HCT116 (cell line): ENCODE measurements around the gene SLC6A18. TPM values are rescaled to one million over a fixed set of nuclear protein-coding genes. Genes with fewer than 3 reads are reported as not detected.

ENCODE experiments used
- ATAC-seq: fragments of 200-7000 bp; cut with Tn5 transposase; 2 replicates; pipeline ENCODE4 v1.9.1; 2020; ENCODE audit warnings: mild to moderate bottlenecking, moderate library complexity
- BruUV-seq: library from RNA; stranded (reverse); fragments of 400-500 nt; replicated peaks from 2 replicates; lab custom pipeline; 2021; lab: Mats Ljungman, UMichigan
- CTCF ChIA-PET: fragments of 300-600 bp; sonication (Branson Sonifier 250); formaldehyde crosslinking; loops from one replicate; lab custom pipeline; 2021; ENCODE audit warnings: antibody characterized with exemption; lab: Charles Lee
- POLR2A ChIA-PET: fragments of 300-600, 350-600 bp; sonication (Branson Sonifier 250); formaldehyde crosslinking; loops from one replicate; lab custom pipeline; 2021; ENCODE audit warnings: antibody characterized with exemption; lab: Charles Lee
- RAD21 ChIA-PET, 2 experiments: fragments of 300-600 bp; sonication (Branson Sonifier 250); formaldehyde crosslinking; loops; one replicate each; lab custom pipeline; 2023; ENCODE audit warnings: low total read pairs in 2 of 2; ENCODE audit not compliant: uncharacterized antibody in 2 of 2, unreplicated experiment in 2 of 2, low non-redundant PET in 1 of 2; lab: Charles Lee
- DNase-seq: peaks from one replicate; pipeline ENCODE4 v3.0.0-alpha.2; 2010; ENCODE audit warnings: low read depth, low spot score
- H2AFZ ChIP-seq: fragments of 200-600 bp; shearing (Covaris generic), sonication (generic); 2 replicates; pipeline ENCODE4 v1.6.1; 2017; ENCODE audit warnings: low read depth, mixed run types, mixed read lengths, antibody characterized with exemption, low read length; ENCODE audit not compliant: poor library complexity, severe bottlenecking
- H3K27ac ChIP-seq: 2 replicates; pipeline ENCODE4 v1.5.1; 2012; ENCODE audit warnings: low read depth, low read length
- H3K27me3 ChIP-seq: fragments of 200-600 bp; sonication (generic); 2 replicates; pipeline ENCODE4 v1.6.1; 2016; ENCODE audit warnings: mixed run types, low read length, mixed read lengths; ENCODE audit not compliant: insufficient read depth
- H3K36me3 ChIP-seq, 2 experiments: fragments of 200-500 bp in 1 of 2; fragments of 200-600 bp in 1 of 2; sonication (Bioruptor generic) in 1 of 2; sonication (generic) in 1 of 2; 2 replicates each; pipeline versions ENCODE4 v1.5.1 to v1.6.1; 2014 to 2016; ENCODE audit warnings: low read length in 2 of 2, inconsistent platforms in 1 of 2, mixed read lengths in 1 of 2, mixed run types in 1 of 2; ENCODE audit not compliant: insufficient read depth in 2 of 2, control insufficient read depth in 1 of 2
- H3K4me1 ChIP-seq, 2 experiments: fragments of 200-600 bp in 1 of 2; sonication (generic) in 1 of 2; 2 replicates each; pipeline versions ENCODE4 v1.5.1 to v1.6.1; 2012 to 2017; ENCODE audit warnings: low read length in 2 of 2, inconsistent platforms in 1 of 2, mild to moderate bottlenecking in 1 of 2, mixed read lengths in 1 of 2, mixed run types in 1 of 2, moderate library complexity in 1 of 2; ENCODE audit not compliant: insufficient read depth in 2 of 2, control insufficient read depth in 1 of 2
- H3K4me2 ChIP-seq: fragments of 200-600 bp; sonication (generic); 2 replicates; pipeline ENCODE4 v1.6.1; 2017; ENCODE audit warnings: mixed run types, low read length, mixed read lengths
- H3K4me3 ChIP-seq, 2 experiments: fragments of 200-600 bp in 1 of 2; sonication (generic) in 1 of 2; replicated peaks in 1 of 2; 2 replicates each; pipeline ENCODE4 v1.5.1; 2011 to 2016; ENCODE audit warnings: low read length in 2 of 2, control low read depth in 1 of 2, low read depth in 1 of 2, mild to moderate bottlenecking in 1 of 2, mixed read lengths in 1 of 2, mixed run types in 1 of 2
- H3K79me2 ChIP-seq: fragments of 200-600 bp; sonication (generic); 2 replicates; pipeline ENCODE4 v1.6.1; 2017; ENCODE audit warnings: mild to moderate bottlenecking, mixed run types, low read length, moderate library complexity, mixed read lengths; ENCODE audit not compliant: insufficient read depth
- H3K9ac ChIP-seq: fragments of 200-600 bp; sonication (generic); 2 replicates; pipeline ENCODE4 v1.6.1; 2016; ENCODE audit warnings: low read length, mixed read lengths
- H3K9me2 ChIP-seq: fragments of 200-600 bp; sonication (generic), shearing (Covaris generic); 2 replicates; pipeline ENCODE4 v1.6.1; 2017; ENCODE audit warnings: mixed run types, mild to moderate bottlenecking, moderate library complexity; ENCODE audit not compliant: insufficient read depth
- H3K9me3 ChIP-seq, 2 experiments: fragments of 200-500 bp in 1 of 2; fragments of 200-600 bp in 1 of 2; sonication (Bioruptor generic) in 1 of 2; sonication (generic) in 1 of 2; 2 replicates each; pipeline ENCODE4 v1.6.1; 2014 to 2017; ENCODE audit warnings: low read length in 2 of 2, mixed read lengths in 2 of 2, inconsistent platforms in 1 of 2, low read depth in 1 of 2, mild to moderate bottlenecking in 1 of 2, mixed run types in 1 of 2, moderate library complexity in 1 of 2; ENCODE audit not compliant: control insufficient read depth in 1 of 2, insufficient read depth in 1 of 2
- H4K20me1 ChIP-seq: fragments of 200-600 bp; sonication (generic), shearing (Covaris generic); 2 replicates; pipeline ENCODE4 v1.6.1; 2017; ENCODE audit warnings: mixed run types, mild to moderate bottlenecking, moderate library complexity; ENCODE audit not compliant: insufficient read depth
- EGR1 ChIP-seq: IDR thresholded peaks from 2 replicates; pipeline ENCODE4 v1.6.1; 2012; ENCODE audit warnings: low read depth
- EZH2 ChIP-seq: fragments of 200-600 bp; sonication (generic); IDR thresholded peaks from 2 replicates; pipeline ENCODE4 v1.6.1; 2017; ENCODE audit warnings: antibody characterized with exemption, mixed run types
- EZH2phosphoT487 ChIP-seq: fragments of 200-600 bp; IDR thresholded peaks from 2 replicates; pipeline ENCODE4 v1.6.1; 2018; ENCODE audit warnings: antibody characterized with exemption, borderline replicate concordance
- FOSL1 ChIP-seq: IDR thresholded peaks from 2 replicates; pipeline ENCODE4 v1.6.1; 2012; ENCODE audit warnings: low read depth
- JUND ChIP-seq: IDR thresholded peaks from 2 replicates; pipeline ENCODE4 v1.6.1; 2012
- MAX ChIP-seq: IDR thresholded peaks from 2 replicates; pipeline ENCODE4 v1.6.1; 2012
- POLR2A ChIP-seq: IDR thresholded peaks from 2 replicates; pipeline ENCODE4 v1.7.0; 2011; ENCODE audit warnings: borderline replicate concordance; ENCODE audit not compliant: insufficient read depth, insufficient read length; ENCODE audit errors: extremely low read depth
- POLR2AphosphoS5 ChIP-seq: IDR thresholded peaks from 2 replicates; pipeline ENCODE4 v1.6.1; 2011; ENCODE audit warnings: mild to moderate bottlenecking, low read depth, low read length, moderate library complexity
- RAD21 ChIP-seq: IDR thresholded peaks from 2 replicates; pipeline ENCODE4 v1.6.1; 2012; ENCODE audit warnings: low read depth, mild to moderate bottlenecking
- SIN3A ChIP-seq: IDR thresholded peaks from 2 replicates; pipeline ENCODE4 v1.6.1; 2012; ENCODE audit warnings: low read depth
- SP1 ChIP-seq: IDR thresholded peaks from 2 replicates; pipeline ENCODE4 v1.6.1; 2012; ENCODE audit warnings: low read depth
- SRF ChIP-seq: IDR thresholded peaks from 2 replicates; pipeline ENCODE4 v1.6.1; 2012; ENCODE audit warnings: low read depth
- TCF7L2 ChIP-seq: IDR thresholded peaks from 2 replicates; pipeline ENCODE4 v1.7.0; 2011; ENCODE audit warnings: borderline replicate concordance, inconsistent platforms; ENCODE audit not compliant: insufficient read depth, insufficient read length; ENCODE audit errors: extremely low read depth
- ZBTB33 ChIP-seq: IDR thresholded peaks from 2 replicates; pipeline ENCODE4 v1.6.1; 2011; ENCODE audit warnings: mild to moderate bottlenecking, low read length, moderate library complexity; ENCODE audit not compliant: insufficient replicate concordance; ENCODE audit errors: extremely low read depth
- ZFX ChIP-seq: fragments of 450-650 bp; IDR thresholded peaks from 2 replicates; pipeline ENCODE4 v1.6.1; 2017
- ZNF274 ChIP-seq: fragments of 200-500 bp; sonication (Bioruptor generic); IDR thresholded peaks from 2 replicates; pipeline ENCODE4 v1.6.1; 2014; ENCODE audit warnings: mild to moderate bottlenecking, low read depth, low read length, inconsistent platforms
- intact Hi-C: fragments of 100-400 bp; cut with micrococcal nuclease; formaldehyde crosslinking; loops from 2 replicates; pipeline ENCODE4 v1.10.0; 2022
- total RNA-seq: library from RNA; stranded (reverse); gene quantifications from one replicate; pipeline ENCODE4 v1.2.1, GENCODE V29; 2021; ENCODE audit not compliant: unreplicated experiment
- TF ChIP-seq, protein P1 (sequence below): IDR thresholded peaks from 2 replicates; pipeline ENCODE4 v1.6.1; 2012
- TF ChIP-seq, protein P2 (sequence below): IDR thresholded peaks from 2 replicates; pipeline ENCODE4 v1.6.1; 2012; ENCODE audit warnings: low read depth

Gene SLC6A18
- total RNA-seq, 1 experiment from 2014 or later = not detected

GRCh38 chr5:1227667-1228066 lies 2.5 kb downstream of the SLC6A18 start:
- no peak for ATAC-seq
- Histone ChIP-seq H3K9me3 (no peaks in the 10 kb centered on the region), H2AFZ (no peak overlapping the region), H3K4me1 (peaks cover 0 to 3% of the 10 kb centered on the region in 2 experiments; a peak in 2 of 4 replicates), H3K4me2 (no peak overlapping the region), H3K27ac (no peak overlapping the region), H4K20me1 (no peaks in the 10 kb centered on the region), H3K9me2 (no peaks in the 10 kb centered on the region), H3K79me2 (no peaks in the 10 kb centered on the region), H3K36me3 (no peaks in the 10 kb centered on the region), H3K9ac (no peak overlapping the region), H3K27me3 (no peaks in the 10 kb centered on the region), H3K4me3 (no peak overlapping the region)
- no peak for DNase-seq
- BruUV-seq = no TSS peak
- RAD21 ChIA-PET = no interaction called here
- CTCF ChIA-PET = no interaction called here
- peak; percentile 82 for TF ChIP-seq TCF7L2
- no peak for TF ChIP-seq EGR1
- TF ChIP-seq, protein P1, sequence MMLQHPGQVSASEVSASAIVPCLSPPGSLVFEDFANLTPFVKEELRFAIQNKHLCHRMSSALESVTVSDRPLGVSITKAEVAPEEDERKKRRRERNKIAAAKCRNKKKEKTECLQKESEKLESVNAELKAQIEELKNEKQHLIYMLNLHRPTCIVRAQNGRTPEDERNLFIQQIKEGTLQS = no peak
- POLR2A ChIA-PET = no interaction called here
- intact Hi-C loops = no loop called here

DNA sequence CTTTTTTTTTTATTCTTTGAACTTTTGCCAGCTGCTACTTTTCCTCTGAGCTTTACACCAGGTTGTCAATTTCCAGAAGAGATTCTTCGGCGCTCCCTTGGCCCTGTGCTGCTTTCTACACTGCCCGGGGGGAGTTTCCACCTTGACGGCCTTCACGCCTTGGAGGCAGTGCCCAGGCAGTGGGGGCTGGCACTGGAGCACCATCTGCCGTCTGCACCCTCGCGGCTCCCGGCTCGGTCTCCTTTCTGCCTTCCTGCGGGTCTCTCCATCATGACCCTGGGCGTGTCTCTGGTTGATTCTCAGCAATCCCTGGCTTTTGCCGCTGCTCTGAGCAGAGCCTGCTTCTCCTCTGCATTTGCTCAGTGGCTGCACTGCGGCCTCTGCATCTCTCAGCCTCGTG lies 2.9 kb downstream of the SLC6A18 start:
- BruUV-seq = no TSS peak
- H4K20me1 ChIP-seq = no peaks in the 10 kb centered on the region
- no peaks in the 10 kb centered on the region for H3K9me2 ChIP-seq
- no peak overlapping the region for H2AFZ ChIP-seq
- intact Hi-C loops = no loop called here
- no peak for ATAC-seq
- H3K27me3 ChIP-seq = no peaks in the 10 kb centered on the region
- no peaks in the 10 kb centered on the region for H3K9me3 ChIP-seq
- no peaks in the 10 kb centered on the region for H3K36me3 ChIP-seq
- POLR2A ChIA-PET = no interaction called here
- peaks cover 0 to 3% of the 10 kb centered on the region in 2 experiments; a peak in 2 of 4 replicates for H3K4me1 ChIP-seq
- RAD21 ChIA-PET = no interaction called here
- DNase-seq = no peak
- no peaks in the 10 kb centered on the region for H3K79me2 ChIP-seq
- no peak overlapping the region for H3K4me3 ChIP-seq
- H3K27ac ChIP-seq = no peak overlapping the region
- H3K4me2 ChIP-seq = no peak overlapping the region
- H3K9ac ChIP-seq = no peak overlapping the region
- CTCF ChIA-PET = no interaction called here
- TF ChIP-seq FOSL1 = no peak
- TF ChIP-seq ZFX = no peak
- no peak for TF ChIP-seq SP1
- no peak for TF ChIP-seq ZBTB33
- TF ChIP-seq RAD21 = no peak
- TF ChIP-seq EZH2phosphoT487 = no peak
- no peak for TF ChIP-seq JUND
- TF ChIP-seq SRF = no peak
- no peak for TF ChIP-seq ZNF274
- no peak for TF ChIP-seq MAX
- no peak for TF ChIP-seq POLR2AphosphoS5
- TF ChIP-seq, protein P2, sequence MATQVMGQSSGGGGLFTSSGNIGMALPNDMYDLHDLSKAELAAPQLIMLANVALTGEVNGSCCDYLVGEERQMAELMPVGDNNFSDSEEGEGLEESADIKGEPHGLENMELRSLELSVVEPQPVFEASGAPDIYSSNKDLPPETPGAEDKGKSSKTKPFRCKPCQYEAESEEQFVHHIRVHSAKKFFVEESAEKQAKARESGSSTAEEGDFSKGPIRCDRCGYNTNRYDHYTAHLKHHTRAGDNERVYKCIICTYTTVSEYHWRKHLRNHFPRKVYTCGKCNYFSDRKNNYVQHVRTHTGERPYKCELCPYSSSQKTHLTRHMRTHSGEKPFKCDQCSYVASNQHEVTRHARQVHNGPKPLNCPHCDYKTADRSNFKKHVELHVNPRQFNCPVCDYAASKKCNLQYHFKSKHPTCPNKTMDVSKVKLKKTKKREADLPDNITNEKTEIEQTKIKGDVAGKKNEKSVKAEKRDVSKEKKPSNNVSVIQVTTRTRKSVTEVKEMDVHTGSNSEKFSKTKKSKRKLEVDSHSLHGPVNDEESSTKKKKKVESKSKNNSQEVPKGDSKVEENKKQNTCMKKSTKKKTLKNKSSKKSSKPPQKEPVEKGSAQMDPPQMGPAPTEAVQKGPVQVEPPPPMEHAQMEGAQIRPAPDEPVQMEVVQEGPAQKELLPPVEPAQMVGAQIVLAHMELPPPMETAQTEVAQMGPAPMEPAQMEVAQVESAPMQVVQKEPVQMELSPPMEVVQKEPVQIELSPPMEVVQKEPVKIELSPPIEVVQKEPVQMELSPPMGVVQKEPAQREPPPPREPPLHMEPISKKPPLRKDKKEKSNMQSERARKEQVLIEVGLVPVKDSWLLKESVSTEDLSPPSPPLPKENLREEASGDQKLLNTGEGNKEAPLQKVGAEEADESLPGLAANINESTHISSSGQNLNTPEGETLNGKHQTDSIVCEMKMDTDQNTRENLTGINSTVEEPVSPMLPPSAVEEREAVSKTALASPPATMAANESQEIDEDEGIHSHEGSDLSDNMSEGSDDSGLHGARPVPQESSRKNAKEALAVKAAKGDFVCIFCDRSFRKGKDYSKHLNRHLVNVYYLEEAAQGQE = no peak
- no peak for TF ChIP-seq EZH2
- no peak for TF ChIP-seq POLR2A
- no peak for TF ChIP-seq SIN3A
